Hindlimb muscle (tissue), 1 donor: ENCODE measurements around the gene CNNM1. TPM values are rescaled to one million over a fixed set of nuclear protein-coding genes. Genes with fewer than 3 reads are reported as not detected.

Experiments used
- DNase-seq: peaks from one replicate; pipeline ENCODE4 v3.0.0-alpha.2; 2013
- polyA plus RNA-seq: library from polyadenylated mRNA; unstranded; fragments of 120-200 nt; gene quantifications from one replicate; pipeline ENCODE4 v1.2.1, GENCODE V29; 2013; ENCODE audit not compliant: insufficient read length

CNNM1 gene
- polyA plus RNA-seq, 1 donor, result not detected

DNA sequence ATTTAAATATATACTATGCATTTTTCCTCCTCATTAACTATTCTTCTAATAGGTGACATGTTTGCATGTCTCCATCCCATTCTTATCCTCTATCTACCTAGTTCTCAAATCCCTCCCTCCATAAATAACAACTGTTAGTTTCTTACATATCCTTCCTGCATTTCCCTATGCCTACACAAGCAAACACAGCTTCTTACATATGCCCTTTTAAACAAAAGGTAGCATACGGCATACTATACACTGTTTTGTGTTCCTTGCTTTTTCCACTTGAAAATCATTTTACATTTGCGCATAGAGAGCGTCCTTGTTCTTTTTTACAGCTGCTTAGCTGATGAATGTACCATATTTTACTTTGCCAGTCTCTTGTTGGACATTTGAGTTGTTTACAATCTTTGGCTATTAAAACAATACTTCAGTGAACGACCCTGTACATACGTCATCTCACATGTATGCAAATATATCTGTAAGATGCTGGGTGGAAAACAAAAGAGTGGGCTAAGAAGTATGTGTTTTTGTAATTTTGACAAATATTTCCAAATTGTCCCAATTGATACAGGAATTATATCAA is 93.5 kb downstream of the CNNM1 start:
- DNase-seq, result no peak

DNA sequence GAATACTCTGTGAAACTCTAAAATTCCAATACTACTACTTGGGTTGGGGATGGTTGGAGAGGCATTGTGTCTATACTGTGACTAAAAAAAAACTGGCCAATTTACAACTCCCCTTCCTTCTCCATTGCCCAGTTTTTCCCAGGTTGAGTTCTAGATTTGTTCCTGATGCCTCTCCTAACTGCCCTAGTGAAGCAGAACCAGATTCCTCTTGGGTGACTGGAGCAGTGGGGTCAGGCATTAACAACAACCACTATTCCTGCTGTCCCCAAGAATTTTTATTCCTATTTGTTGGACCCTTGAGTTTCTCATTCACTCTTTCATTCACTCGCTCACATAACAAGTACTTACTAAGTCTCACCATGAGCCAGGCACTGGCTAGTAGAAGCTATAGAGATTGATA is 95.5 kb downstream of the CNNM1 start:
- no peak for DNase-seq

DNA sequence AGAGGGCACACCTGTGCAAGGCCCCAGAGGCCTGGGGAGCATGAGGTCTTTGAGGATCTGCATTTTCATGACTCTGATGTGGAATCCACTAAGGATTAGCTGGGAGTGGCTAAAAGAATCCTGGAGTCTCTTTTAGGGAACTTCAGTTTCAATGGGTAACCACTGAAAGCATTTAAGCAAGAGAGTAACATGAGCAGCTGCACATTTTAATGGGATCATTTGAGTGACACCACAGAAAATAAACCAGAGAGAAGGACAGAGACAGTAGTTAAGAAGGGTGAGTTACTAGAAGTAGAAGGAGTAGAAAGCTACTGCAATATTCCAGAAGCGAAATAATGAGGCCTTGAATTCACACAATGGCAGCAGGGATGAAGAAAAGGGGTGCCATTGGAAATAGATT is 96.0 kb downstream of the CNNM1 start:
- no peak for DNase-seq

DNA sequence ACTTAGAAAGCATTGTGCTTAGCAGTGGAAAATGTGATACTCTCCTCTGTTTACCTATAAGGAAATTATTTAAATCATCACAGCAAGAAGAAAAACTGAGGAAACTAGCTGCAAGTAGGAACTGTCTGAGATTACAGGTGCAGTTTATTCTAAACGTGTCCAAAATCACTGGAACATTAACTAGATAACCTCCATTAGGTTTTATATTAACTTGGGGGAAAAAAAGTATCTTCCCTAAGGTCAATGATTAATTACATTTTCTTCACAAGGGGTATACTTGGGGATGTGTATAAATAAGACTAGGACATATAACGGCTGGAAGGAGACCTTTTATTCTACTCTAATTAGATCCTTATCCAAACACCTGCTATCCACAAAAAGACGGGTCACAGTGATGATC is 97.5 kb downstream of the CNNM1 start:
- DNase-seq, result no peak

DNA sequence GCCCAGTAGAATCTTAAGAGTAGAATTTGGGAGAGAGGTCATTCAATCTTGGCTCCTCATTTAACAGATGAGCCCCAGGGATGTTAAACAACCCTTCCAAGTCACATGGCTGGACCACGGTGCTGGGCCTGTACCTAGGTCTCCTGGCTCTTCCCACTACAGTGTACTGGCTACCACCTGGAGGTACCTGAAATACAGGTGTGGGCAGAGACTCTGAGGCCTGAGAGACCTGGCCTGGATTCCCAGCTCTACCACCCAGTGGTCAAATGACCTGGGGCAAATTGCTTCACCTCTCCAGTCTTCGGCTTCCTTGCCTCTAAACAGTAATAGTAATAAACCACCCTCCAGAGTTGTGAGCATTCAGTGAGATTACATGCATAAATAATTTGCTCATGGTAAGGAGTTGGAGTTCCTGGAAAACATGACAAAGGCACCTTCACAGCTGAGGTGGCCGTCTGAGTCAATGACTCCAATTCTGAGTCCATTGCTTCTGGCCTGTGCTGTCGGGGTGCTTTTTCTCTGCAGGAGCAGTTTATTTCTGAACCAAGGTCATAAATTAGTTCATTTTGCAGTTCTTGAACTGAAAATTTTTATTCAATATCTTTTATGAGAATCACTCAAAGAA is 98.5 kb downstream of the CNNM1 start:
- no peak for DNase-seq

DNA sequence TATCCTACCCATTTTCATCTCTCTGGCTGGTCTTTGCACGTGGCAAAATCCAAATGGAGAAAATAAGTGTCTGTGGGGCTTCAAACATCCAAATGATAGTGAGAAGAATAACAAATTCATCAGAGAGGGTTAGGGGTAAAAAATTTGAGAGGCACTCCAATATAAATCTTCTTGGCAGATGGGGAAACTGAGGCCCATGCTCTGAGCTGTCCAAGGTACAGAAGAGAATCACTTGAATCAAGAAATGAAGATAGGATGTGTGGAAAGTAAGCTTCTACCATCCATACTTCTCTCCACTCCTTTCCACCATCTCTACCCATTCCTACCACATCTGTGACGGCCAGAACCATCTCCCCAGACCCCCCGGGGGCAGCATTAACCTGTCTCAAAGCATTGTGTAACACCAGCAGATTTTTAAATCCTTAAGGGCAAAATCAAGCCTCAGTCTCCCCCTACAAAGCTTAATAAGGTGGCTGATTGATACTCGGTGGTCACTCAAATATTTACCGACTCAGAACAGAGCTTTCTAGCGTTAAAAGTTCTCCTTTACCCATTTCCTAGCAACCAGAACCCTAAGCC is 100.5 kb downstream of the CNNM1 start:
- DNase-seq, result no peak

DNA sequence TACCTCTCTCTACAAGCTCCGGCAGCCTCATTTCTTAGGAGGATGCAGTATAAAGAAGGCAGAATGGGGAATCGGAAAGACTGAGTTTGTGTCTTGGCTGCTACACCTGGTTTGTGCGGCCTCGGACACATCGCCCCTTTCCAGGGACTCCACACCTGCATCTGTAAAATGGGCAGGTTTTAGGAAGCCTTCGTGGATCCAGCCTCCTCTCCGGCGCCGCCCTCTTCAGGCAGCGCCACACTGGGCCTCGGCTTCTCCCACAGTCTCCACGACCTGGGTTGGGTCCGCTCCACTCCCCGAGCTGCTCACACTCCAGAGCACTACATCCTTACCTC is 100.9 kb downstream of the CNNM1 start:
- DNase-seq, result no peak

DNA sequence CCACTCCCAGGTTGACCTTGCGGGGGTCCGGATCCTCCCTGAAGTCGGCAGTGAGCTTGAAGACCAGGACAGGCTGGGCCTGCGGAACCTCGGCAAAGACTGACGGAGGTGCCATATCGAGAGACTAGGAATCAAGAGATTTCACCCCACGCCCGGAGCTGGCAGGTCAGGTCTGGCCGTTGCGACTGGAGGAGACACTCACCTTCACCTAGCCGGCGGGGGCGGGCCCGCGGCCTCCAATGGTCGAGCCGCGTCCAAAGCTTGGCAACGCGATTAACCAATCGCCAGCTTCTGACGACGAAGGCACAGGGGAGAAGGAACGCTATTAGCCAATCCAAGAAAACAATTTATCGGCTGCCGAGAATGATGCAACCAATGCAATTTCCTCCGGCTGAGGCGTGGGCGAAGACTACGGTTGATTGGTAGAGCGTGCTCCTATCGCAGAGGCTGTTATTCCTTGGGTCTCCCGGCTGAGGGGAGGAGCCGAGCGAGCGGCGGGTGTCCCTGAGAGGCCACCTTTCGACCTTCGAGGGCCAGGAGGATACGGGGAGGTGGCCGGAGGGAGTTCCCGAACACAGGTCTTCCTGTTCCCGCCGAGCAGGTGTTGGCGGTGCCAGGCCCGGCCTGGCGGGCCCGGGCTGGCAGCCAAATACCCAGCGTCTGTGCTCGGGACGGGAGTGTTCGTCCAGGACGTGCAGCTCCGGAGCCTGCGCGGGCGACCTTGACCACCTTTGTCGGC is 101.5 kb downstream of the CNNM1 start, which contains the start of gene GOT1:
TSS of gene GOT1 (minus strand) at position 174 of the 739 bp plus-strand sequence. CDS start at position 115, 59 bp downstream.
- DNase-seq, result peak; percentile 97

DNA sequence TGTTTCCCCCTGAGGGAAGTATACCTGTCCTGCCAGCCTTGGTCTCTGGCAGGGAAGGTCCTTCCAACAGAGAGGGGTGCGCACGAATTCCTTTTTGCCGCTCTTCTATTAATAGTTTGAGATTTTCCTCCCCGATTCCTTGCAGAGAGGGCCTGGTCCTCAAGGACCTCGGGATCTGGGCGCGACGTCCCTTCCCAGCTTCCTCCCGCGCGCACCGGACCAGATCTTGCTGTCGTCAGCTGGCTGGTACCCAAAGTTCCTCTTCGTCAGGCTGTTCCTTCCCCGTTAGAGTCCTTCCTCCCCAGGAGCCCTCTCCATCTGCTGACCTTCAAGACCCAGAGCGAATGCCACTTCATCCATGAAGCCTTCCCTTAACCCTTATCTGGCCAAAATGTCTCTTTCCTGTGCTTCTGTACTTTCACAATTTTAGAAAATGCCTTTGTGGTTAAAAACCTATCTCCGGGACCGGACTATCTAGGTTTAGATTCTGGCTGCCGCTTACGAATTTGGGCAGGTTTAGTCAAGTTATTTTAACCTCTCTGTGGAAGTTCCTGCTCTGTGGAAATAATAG is 102.1 kb downstream of the CNNM1 start:
- DNase-seq, result peak; percentile 61

DNA sequence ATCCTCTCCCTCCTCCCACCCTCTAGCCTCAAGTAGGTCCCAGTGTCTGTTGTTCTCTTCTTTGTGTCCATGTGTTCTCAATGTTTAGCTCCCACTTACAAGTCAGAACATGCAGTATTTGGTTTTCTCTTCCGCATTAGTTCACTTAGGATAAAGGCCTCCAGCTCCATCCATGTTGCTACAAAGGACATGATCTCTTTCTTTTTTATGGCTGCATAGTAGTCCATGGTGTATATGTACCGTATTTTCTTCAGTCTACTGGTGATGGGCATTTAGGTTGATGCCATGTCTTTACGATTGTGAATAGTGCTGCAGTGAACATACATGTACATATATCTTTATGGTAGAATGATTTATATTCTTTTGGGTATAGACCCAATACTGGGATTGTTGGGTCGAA is 102.9 kb downstream of the CNNM1 start:
- DNase-seq, result no peak

DNA sequence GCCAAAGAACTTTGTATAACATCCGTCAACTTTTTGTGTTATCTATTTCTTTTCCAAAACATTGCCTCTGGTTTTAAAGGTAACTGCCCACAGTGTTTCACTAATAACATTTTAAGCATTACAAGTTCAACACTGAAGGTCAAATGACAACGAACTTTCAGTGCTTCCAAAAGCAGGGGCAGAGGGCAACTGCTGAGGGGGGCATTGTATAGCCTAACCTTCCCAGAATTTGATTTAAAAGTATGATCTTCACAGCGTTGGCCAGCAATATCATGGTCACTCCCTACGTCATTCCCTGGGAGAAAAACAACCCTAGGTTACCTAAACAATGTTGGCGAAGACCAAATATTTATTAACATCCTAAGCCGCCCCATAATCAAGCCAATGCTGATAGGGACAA is 103.7 kb downstream of the CNNM1 start:
- DNase-seq, result no peak

DNA sequence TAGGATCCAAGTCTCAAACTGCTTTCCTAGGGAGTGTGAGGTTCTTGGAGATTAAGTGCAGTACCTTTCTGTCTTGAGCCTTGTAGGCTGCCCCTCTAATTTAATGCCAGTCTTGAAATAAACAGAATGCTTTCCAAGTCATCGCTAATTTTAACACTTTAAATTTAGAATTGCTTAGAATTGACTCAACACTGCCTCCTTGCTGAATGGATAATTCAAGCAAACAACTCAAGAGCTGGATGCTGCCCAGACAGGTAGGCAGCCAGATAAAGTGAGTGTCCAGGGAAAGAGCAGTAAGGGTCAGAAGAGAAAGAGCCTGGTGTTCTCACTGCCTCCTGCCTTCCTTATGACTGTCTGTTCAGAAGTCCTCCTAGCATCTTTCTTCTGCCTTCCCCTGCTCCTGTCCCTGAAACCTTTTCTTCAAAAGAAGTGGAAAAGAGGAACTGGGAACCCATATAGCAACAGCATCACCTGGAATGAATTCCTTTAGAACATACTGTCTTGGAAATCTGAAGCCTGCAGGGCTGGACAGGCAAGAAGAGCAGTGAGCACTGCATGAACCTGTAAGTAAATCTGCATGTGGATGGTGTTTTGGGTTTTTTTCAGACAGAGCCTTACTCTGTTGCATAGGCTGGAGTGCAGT is 104.3 kb downstream of the CNNM1 start:
- no peak for DNase-seq

DNA sequence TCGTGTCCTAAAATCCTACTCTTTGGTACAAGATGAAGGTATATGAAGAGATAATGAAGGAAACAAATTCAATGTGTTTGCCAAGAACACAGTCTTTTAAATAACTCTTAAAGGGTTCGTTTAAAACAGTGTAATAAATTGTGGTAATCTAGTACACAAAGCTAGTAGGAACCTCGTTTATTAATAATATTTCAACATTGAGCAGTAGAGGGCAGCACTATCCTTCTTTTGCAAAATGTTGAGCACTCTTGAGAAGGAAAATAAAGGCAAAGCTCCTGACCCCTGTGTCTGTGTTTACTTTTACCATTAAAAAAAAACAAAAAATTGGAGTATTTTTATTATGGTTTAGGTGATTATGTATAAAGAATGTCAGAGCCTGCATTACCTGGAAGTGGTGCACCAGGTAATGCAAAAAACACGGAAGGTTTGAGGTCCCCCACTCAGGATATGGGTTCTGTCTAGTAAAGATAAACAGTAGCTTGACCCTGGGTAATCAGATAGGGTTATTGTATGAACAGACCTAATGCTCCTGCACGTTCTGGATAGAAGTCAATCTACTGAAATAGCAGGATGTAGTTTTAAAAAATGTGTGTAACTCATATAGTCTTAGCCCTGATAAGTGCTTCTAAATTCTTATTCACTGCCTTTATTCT is 107.0 kb downstream of the CNNM1 start:
- DNase-seq, result peak; percentile 29

DNA sequence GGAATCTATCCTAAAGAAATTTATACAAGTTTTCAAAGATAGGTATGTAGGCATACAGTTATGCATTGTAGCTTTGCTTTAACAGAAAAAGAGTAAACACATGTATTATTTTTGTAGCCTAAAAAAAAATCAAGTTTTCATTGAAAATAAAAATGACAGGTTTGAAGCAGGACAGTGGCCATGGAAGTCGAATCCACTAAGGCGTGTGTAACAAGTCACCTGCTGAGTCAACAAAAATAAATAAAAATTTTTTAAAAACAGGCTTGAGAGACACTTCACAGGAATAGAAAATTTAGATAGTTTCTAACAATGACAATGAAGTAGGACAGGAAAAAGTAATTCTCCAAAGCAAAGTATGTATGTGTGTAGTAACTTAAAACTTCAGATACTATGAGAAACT is 109.7 kb downstream of the CNNM1 start:
- no peak for DNase-seq

DNA sequence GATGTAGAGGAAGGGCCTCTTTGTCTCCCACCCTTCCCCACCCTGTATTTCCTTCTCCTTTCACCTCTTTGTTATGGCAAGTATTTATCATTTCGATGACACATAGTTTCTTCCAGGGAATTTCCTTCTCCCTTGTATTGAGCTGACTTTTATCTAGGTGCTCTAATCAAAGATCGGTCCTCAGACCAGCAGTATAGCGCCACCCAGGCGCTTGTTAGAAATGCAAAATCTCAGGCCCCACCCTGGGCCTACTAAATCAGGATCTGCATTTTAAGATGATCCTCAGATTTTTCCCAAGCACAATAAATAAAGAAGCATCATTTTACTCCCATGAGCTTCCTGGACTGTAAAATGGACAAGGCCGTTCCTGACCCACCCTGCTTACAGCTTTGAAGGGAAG is 113.2 kb downstream of the CNNM1 start:
- no peak for DNase-seq

DNA sequence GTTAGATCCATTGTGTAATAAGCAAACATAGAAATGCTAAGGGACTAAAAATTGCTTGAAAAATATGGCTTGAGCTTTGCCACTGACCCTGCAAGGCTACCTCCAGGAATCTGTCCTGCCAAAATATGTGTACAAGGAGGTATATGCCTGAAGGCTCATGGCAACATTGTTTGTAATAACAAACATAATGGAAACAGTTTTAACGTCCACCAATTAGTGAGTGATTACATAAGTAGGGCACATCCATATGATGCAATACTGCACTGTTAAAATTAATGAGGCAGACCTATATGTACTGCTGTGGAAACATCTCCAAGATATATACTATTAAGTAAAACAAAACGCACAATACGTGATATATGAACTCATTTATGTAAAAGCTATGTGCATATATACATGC is 114.3 kb downstream of the CNNM1 start:
- DNase-seq, result no peak

Other genes starting within 250 kb of the CNNM1 start
- not detected for gene HPSE2, start 93.5 kb upstream of the CNNM1 start, polyA plus RNA-seq
- 37.8 TPM for gene GOT1, start 101.3 kb downstream of the CNNM1 start, polyA plus RNA-seq
- 0.97 TPM for gene NKX2-3, start 203.6 kb downstream of the CNNM1 start, polyA plus RNA-seq